ENCODE results near the gene DNAH3. TPM values are rescaled to one million over a fixed set of nuclear protein-coding genes. Genes with fewer than 3 reads are reported as not detected.
A peak's percentile ranks its signal among the peaks of the same experiment; 100 is the strongest.

DNAH3 gene
- total and polyA plus RNA-seq, 2 of the 13 experiments (the other 11 are each of a cell fraction or from before 2014, with no cell fraction given) = 0.07 to 0.08 TPM

DNA sequence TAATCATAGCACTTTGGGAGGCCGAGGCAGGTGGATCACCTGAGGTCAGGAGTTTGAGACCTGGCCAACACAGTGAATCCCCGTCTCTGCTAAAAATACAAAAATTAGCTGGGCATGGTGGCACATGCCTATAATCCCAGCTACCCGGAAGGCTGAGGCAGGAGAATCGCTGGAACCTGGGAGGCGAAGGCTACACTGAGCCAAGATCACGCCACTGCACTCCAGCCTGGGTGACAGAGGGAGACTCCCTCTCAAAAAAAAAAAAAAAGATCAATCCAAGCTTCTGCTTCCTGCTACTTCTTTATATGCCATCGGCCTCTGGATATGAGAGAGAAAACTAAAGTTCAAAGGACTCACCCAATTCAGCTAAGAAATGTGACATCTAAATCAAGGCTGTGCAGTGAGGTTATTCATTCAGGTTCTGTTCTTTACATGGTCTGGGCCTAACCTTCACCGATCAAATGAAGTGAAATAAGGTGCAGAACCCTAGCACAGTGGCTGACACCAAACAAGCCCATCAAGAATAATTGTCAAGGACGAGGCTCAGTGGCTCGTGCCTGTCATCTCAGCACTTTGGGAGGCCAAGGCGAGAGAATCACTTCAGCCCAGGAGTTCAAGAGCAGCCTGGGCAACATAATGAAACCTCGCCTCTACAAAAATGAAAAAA lies 35.1 kb upstream of the DNAH3 start (continued):
- TF ChIP-seq FOXP4 (CRISPR knock-in tag; IDR thresholded peaks at IDR 0.05) (no peak), POGZ (CRISPR knock-in tag; IDR thresholded peaks at IDR 0.05) (no peak), REPIN1 (CRISPR knock-in tag; IDR thresholded peaks at IDR 0.05; ENCODE audit: borderline replicate concordance, low read depth) (no peak), ZNF121 (CRISPR knock-in tag; IDR thresholded peaks at IDR 0.05) (0 out of 2 replicates have a peak, but pooled peaks have one; percentile 38), MYNN (CRISPR knock-in tag; IDR thresholded peaks at IDR 0.05; ENCODE audit: low read depth) (no peak), ZNF329 (CRISPR knock-in tag; IDR thresholded peaks at IDR 0.05; ENCODE audit: low read depth) (no peak), GABPB1 (CRISPR knock-in tag; IDR thresholded peaks at IDR 0.05) (no peak), DR1 (CRISPR knock-in tag; IDR thresholded peaks at IDR 0.05) (no peak), RBAK (CRISPR knock-in tag; IDR thresholded peaks at IDR 0.05) (no peak), ZNF501 (CRISPR knock-in tag; IDR thresholded peaks at IDR 0.05) (0 out of 2 replicates have a peak, but pooled peaks have one; percentile 19), ZFY (CRISPR knock-in tag; IDR thresholded peaks at IDR 0.05) (0 out of 2 replicates have a peak, but pooled peaks have one; percentile 34), KLF16 (CRISPR knock-in tag; IDR thresholded peaks at IDR 0.05) (no peak), KDM5B (CRISPR knock-in tag; IDR thresholded peaks at IDR 0.05; ENCODE audit: borderline replicate concordance) (0 out of 2 replicates have a peak, but pooled peaks have one; percentile 20), PRMT3 (CRISPR knock-in tag; IDR thresholded peaks at IDR 0.05; ENCODE audit: borderline replicate concordance, low read depth) (peak; percentile 80; the same call in 1 of the 2 replicates)
- TF ChIP-seq, protein P1, sequence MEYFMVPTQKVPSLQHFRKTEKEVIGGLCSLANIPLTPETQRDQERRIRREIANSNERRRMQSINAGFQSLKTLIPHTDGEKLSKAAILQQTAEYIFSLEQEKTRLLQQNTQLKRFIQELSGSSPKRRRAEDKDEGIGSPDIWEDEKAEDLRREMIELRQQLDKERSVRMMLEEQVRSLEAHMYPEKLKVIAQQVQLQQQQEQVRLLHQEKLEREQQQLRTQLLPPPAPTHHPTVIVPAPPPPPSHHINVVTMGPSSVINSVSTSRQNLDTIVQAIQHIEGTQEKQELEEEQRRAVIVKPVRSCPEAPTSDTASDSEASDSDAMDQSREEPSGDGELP (IDR thresholded peaks at IDR 0.05; ENCODE audit: borderline replicate concordance, low read depth) = no peak
- TF ChIP-seq, protein P2, sequence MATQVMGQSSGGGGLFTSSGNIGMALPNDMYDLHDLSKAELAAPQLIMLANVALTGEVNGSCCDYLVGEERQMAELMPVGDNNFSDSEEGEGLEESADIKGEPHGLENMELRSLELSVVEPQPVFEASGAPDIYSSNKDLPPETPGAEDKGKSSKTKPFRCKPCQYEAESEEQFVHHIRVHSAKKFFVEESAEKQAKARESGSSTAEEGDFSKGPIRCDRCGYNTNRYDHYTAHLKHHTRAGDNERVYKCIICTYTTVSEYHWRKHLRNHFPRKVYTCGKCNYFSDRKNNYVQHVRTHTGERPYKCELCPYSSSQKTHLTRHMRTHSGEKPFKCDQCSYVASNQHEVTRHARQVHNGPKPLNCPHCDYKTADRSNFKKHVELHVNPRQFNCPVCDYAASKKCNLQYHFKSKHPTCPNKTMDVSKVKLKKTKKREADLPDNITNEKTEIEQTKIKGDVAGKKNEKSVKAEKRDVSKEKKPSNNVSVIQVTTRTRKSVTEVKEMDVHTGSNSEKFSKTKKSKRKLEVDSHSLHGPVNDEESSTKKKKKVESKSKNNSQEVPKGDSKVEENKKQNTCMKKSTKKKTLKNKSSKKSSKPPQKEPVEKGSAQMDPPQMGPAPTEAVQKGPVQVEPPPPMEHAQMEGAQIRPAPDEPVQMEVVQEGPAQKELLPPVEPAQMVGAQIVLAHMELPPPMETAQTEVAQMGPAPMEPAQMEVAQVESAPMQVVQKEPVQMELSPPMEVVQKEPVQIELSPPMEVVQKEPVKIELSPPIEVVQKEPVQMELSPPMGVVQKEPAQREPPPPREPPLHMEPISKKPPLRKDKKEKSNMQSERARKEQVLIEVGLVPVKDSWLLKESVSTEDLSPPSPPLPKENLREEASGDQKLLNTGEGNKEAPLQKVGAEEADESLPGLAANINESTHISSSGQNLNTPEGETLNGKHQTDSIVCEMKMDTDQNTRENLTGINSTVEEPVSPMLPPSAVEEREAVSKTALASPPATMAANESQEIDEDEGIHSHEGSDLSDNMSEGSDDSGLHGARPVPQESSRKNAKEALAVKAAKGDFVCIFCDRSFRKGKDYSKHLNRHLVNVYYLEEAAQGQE (IDR thresholded peaks at IDR 0.05; ENCODE audit: borderline replicate concordance in 1 of 2, low read depth in 1 of 2, low read length in 2 of 2) = no peak
- TF ChIP-seq, protein P3, sequence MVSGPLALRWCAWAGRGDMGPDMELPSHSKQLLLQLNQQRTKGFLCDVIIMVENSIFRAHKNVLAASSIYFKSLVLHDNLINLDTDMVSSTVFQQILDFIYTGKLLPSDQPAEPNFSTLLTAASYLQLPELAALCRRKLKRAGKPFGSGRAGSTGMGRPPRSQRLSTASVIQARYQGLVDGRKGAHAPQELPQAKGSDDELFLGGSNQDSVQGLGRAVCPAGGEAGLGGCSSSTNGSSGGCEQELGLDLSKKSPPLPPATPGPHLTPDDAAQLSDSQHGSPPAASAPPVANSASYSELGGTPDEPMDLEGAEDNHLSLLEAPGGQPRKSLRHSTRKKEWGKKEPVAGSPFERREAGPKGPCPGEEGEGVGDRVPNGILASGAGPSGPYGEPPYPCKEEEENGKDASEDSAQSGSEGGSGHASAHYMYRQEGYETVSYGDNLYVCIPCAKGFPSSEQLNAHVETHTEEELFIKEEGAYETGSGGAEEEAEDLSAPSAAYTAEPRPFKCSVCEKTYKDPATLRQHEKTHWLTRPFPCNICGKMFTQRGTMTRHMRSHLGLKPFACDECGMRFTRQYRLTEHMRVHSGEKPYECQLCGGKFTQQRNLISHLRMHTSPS (CRISPR knock-in tag; IDR thresholded peaks at IDR 0.05; ENCODE audit: low read depth) = peak; percentile 37; the same call in 1 of the 2 replicates

Data from HepG2 (cell line).